Ectodermal cell (in vitro differentiated cells): ENCODE results near the gene NF2.

Experiments used
- H3K27ac ChIP-seq: 2 replicates; pipeline ENCODE4 v1.7.0; 2013; ENCODE audit warnings: mild to moderate bottlenecking, low read depth, low read length; ENCODE audit not compliant: insufficient read depth, poor library complexity, severe bottlenecking
- H3K27me3 ChIP-seq: 2 replicates; pipeline ENCODE4 v1.7.0; 2013; ENCODE audit warnings: mild to moderate bottlenecking, low read length; ENCODE audit not compliant: insufficient read depth, control insufficient read depth, poor library complexity, severe bottlenecking
- H3K36me3 ChIP-seq: one replicate; pipeline ENCODE4 v1.7.0; 2013; ENCODE audit warnings: low read length; ENCODE audit not compliant: control insufficient read depth, insufficient read depth
- H3K4me1 ChIP-seq: one replicate; pipeline ENCODE4 v1.7.0; 2013; ENCODE audit warnings: low read length; ENCODE audit not compliant: control insufficient read depth, insufficient read depth
- H3K4me3 ChIP-seq: 2 replicates; pipeline ENCODE4 v1.7.0; 2013; ENCODE audit warnings: low read depth, low read length, control low read depth; ENCODE audit not compliant: insufficient read depth
- H3K9me3 ChIP-seq: 2 replicates; pipeline ENCODE4 v1.7.0; 2013; ENCODE audit warnings: mild to moderate bottlenecking, low read length, moderate library complexity; ENCODE audit not compliant: control insufficient read depth
- WGBS, 2 experiments: methylation state at CpG; one replicate each; pipeline ENCODE4 v1.1.7; 2013; ENCODE audit warnings: missing lambda C conversion rate in 2 of 2; 5-methylcytosine and 5-hydroxymethylcytosine counted together

Gene NF2

DNA sequence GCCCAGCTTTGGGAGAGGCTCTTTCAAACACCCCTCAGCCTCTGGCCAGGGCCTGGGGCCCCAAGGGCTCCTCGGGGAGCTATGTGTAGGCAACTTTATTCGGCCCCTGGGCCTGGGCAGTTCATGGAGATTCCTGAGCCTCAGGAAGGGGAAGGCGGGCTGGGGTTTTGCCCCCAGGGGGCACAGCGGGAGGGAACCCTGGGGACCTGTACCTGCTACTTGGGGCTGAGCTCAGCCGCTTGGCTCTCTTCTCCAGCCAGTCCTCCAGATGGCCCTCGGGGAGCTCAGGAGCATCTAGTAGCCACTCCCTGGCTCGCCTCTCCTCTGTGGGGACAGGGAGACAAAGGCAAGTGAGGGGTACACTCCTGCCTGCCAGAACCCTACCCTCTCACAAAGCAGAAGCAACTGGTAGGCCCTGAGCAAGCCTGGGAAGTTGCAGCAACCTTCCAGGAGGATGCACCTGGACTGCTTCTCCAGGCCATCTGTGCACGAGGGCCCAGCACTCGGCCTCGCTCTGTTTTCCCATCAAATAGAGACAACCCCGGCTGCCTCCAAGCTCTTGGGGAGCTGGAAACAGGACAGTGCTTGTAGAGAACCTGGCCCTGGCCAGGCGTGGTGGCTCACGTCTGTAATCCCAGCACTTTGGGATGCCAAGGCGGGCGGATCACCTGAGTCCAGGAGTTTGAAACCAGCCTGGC is 134.8 kb downstream of the NF2 start:
- Histone ChIP-seq H3K4me3 (no peak overlapping the region), H3K27me3 (no peaks in the 10 kb centered on the region), H3K9me3 (no peaks in the 10 kb centered on the region), H3K36me3 (no peaks in the 10 kb centered on the region), H3K4me1 (peaks cover 13% of the 10 kb centered on the region), H3K27ac (no peak overlapping the region)
- 88 to 89% methylated on average over 15 of the region's 15 CpGs for WGBS, 2 experiments

DNA sequence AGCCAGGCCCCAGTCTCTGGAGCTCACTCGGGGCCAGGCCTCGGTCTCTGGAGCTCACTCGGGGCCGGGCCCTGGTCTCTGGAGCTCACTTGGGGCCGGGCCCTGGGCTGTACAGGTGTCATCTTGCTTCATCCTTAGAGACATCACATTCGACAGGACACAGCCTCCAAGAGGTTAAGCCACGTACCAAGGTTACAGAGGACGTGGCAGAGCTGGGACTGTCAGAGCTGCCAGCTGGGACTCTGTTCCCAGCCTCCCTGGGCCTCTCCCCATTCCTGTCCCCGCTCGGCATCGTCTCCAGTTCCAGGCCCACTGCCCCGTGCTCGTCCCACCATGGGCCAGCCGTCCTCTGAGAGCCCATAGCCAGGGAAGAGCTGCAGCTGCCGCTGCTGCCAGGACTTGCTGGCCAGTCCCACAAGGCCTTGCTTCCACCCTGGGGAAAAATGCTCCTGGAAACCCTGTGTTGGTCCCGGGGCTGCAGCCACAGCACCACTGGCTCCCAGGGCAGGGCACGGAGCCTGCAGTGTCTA is 136.0 kb downstream of the NF2 start:
- H3K4me3 ChIP-seq = no peak overlapping the region
- H3K27ac ChIP-seq = no peak overlapping the region
- H3K27me3 ChIP-seq = no peaks in the 10 kb centered on the region
- H3K4me1 ChIP-seq = peaks cover 11% of the 10 kb centered on the region
- WGBS, 2 experiments = 95% methylated on average over 17 of the region's 17 CpGs
- no peaks in the 10 kb centered on the region for H3K36me3 ChIP-seq
- no peaks in the 10 kb centered on the region for H3K9me3 ChIP-seq

DNA sequence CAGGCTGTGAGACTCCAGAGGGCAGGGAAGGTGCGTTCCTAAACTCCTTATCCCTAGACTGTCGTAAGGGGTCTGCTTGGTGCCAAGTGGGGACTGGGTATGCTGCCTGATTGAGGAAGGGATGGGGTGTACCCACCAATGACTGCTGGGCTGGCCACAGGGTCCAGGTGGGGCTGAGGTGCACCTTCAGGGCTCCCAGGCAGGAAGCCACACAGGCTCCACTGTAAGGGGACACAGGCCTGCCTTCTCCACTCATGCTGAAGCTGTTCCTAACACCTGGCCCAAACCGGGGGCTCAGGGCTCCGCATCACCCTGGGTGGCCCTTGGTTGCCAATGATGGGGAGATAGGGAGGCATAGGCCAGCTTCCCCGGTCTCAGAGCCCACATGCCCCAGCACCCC is 136.8 kb downstream of the NF2 start:
- Histone ChIP-seq H3K4me1 (peaks cover 3% of the 10 kb centered on the region), H3K27me3 (no peaks in the 10 kb centered on the region), H3K27ac (no peak overlapping the region), H3K9me3 (no peaks in the 10 kb centered on the region), H3K4me3 (no peak overlapping the region), H3K36me3 (no peaks in the 10 kb centered on the region)
- WGBS, 2 experiments = 95 to 96% methylated on average over 5 of the region's 5 CpGs

DNA sequence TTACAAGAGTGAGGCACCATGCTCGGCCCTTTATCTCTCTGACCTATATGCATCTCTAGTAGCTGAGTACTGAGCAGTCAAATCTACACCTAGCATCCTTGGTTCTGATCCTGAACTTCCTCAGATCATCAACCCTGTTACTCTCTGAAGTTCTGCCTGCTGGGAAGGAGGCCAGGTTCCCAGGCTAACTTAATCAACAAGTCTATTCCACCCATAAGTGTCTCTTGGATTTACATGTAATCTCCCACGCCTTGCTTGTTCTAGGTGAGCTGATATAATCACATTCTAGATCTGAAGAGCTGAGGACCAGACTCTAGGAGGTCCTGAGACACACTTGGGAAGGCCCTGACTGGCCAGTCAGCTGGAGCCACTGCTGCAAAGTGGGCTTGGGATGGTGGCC is 138.5 kb downstream of the NF2 start:
- 92 to 95% methylated on average over 2 of the region's 2 CpGs for WGBS, 2 experiments
- H3K9me3 ChIP-seq = no peaks in the 10 kb centered on the region
- no peaks in the 10 kb centered on the region for H3K27me3 ChIP-seq
- H3K4me3 ChIP-seq = no peak overlapping the region
- H3K36me3 ChIP-seq = no peaks in the 10 kb centered on the region
- no peak overlapping the region for H3K27ac ChIP-seq
- no peaks in the 10 kb centered on the region for H3K4me1 ChIP-seq

DNA sequence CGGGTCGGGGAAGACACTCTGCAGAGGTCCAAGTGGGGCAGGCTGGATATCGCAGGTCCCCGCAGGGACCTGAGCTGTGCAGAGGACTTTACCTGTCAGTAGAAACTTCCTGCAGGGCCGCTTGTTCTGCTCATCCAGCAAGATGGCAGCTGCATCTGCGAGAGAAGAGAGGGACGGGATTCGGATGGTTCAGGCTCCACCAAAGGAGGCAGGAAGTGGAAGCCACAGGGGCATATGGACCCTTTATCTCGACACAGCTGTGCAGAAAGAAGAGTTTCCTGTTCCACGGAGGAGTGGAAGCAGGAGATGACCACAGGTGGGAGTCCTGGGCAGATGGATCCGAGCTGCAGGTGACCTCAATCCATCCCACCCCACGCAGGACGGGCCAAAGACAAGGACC is 138.9 kb downstream of the NF2 start:
- 87 to 89% methylated on average over 13 of the region's 13 CpGs for WGBS, 2 experiments
- no peak overlapping the region for H3K4me3 ChIP-seq
- H3K27ac ChIP-seq = no peak overlapping the region
- no peaks in the 10 kb centered on the region for H3K4me1 ChIP-seq
- no peaks in the 10 kb centered on the region for H3K27me3 ChIP-seq
- H3K36me3 ChIP-seq = no peaks in the 10 kb centered on the region
- no peaks in the 10 kb centered on the region for H3K9me3 ChIP-seq

DNA sequence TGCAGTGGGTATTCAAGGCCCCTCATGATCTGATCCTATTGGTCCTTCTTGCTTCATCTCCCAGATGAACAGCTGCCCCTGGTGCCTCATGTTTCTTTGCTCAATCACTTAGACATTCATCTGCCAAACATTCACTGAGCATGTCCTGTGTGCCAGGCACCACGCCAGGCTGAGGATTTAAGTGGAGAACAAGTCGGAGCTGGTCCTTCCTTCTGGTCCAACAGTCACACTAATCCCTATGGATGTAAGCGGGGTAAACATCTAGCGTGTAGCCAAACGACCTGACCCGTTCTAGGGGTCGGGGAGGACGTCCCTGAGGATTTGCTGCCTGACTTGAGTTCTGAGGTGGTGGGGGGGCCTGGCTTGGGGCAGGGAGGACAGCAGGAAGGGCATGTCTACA is 141.5 kb downstream of the NF2 start:
- H3K4me1 ChIP-seq = no peaks in the 10 kb centered on the region
- H3K9me3 ChIP-seq = no peaks in the 10 kb centered on the region
- H3K36me3 ChIP-seq = no peaks in the 10 kb centered on the region
- no peak overlapping the region for H3K27ac ChIP-seq
- WGBS, 2 experiments = 91 to 95% methylated on average over 8 of the region's 8 CpGs
- H3K4me3 ChIP-seq = no peak overlapping the region
- H3K27me3 ChIP-seq = no peaks in the 10 kb centered on the region

DNA sequence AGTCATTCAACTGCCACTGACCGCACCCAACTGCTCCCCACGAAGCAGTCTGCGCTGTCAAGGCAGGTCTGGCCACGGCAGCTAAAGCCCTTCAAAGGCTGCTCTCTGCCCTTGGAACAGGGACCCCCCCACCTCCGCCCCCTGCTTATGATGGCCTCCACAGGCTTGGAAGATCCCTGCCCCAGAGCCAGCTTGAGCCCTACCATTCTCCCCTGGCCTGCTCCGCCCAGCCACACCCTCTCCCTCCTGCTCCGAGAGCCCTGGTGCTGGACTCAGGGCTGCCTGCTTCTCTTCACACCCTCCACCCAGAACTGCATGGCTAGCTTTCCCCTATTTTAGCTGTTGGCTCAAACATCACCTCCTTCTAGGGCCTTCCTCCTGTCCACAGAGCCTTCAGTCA is 144.4 kb downstream of the NF2 start:
- H3K4me3 ChIP-seq = no peak overlapping the region
- H3K9me3 ChIP-seq = no peaks in the 10 kb centered on the region
- H3K27ac ChIP-seq = no peak overlapping the region
- H3K36me3 ChIP-seq = no peaks in the 10 kb centered on the region
- no peaks in the 10 kb centered on the region for H3K27me3 ChIP-seq
- H3K4me1 ChIP-seq = no peaks in the 10 kb centered on the region
- WGBS, 2 experiments = 90 to 93% methylated on average over 7 of the region's 7 CpGs
